ENCODE data around the gene AP5B1. TPM values are rescaled to one million over a fixed set of nuclear protein-coding genes. Genes with fewer than 3 reads are reported as not detected.
A peak's percentile ranks its signal among the peaks of the same experiment; 100 is the strongest.

AP5B1 gene
- total RNA-seq, 5 donors from 2014 or later (not counting 1 experiment from before 2014, with no cell fraction given): 17.7 to 31.6 (median 30.1) TPM

- no peaks in the 10 kb centered on the region for H3K36me3 Mint-ChIP-seq
- Histone ChIP-seq H3K4me1 (ENCODE audit: control insufficient read depth in 1 of 2, extremely low read depth in 1 of 2, insufficient read depth in 2 of 2, low read length in 2 of 2) (peaks cover 3 to 34% of the 10 kb centered on the region in 2 experiments), H3K36me3 (ENCODE audit: control insufficient read depth in 2 of 2, extremely low read depth in 1 of 2, insufficient read depth in 1 of 2, low read length in 1 of 2) (no peaks in the 10 kb centered on the region), H3K27ac (ENCODE audit: low read length) (no peak overlapping the region), H3K4me3 (ENCODE audit: control insufficient read depth in 1 of 2, extremely low read depth in 1 of 2, low read length in 1 of 2) (peak overlapping the region in 1 of 2 donors; percentile 55), H3K27me3 (replicated peaks in 1 of 2; ENCODE audit: control insufficient read depth in 2 of 2, extremely low read depth in 1 of 2, insufficient read depth in 2 of 2, low read length in 1 of 2) (peaks cover 0 to 78% of the 10 kb centered on the region in 2 experiments), H3K9me3 (no peaks in the 10 kb centered on the region)
- CTCF ChIA-PET: no interaction called here
- peaks cover 16 to 48% (median 28%) of the 10 kb centered on the region in 3 donors for H3K4me1 Mint-ChIP-seq
- POLR2A ChIA-PET: no interaction called here
- no peak overlapping the region for H3K27ac Mint-ChIP-seq
- H3K27me3 Mint-ChIP-seq: peaks cover 31 to 50% of the 10 kb centered on the region in 2 donors
- DNase-seq (peak in 2 of 35 experiments; percentile 19 to 28), ATAC-seq (replicated peaks in 1 of 4) (peak in 1 of 4 experiments; percentile 38)
- WGBS (ENCODE audit: insufficient coverage): 9% methylated on average over 36 of the region's 64 CpGs
- H3K9me3 Mint-ChIP-seq: no peaks in the 10 kb centered on the region
- H3K4me3 Mint-ChIP-seq: peak overlapping the region; percentile 68 to 78 (median 74)
Measured at GRCh38 chr11:65787649-65788622, 7.2 kb upstream of the AP5B1 start.

- ChIA-PET CTCF (no interaction called here), POLR2A (interaction anchor here (0.6 kb wide), 2 partner anchors 19 to 399 kb away, joined by 3 to 9 read pairs; no protein-coding TSS in a partner anchor)
- H3K27ac Mint-ChIP-seq: no peak within 1 kb of the TSS
- H3K4me3 Mint-ChIP-seq: peak within 1 kb of the TSS; percentile 68 to 80 (median 74)
- Histone ChIP-seq H3K4me3 (ENCODE audit: control insufficient read depth in 1 of 2, extremely low read depth in 1 of 2, low read length in 1 of 2) (peak within 1 kb of the TSS; percentile 31 to 59), H3K36me3 (ENCODE audit: control insufficient read depth in 2 of 2, extremely low read depth in 1 of 2, insufficient read depth in 1 of 2, low read length in 1 of 2) (no peaks in the 10 kb centered on the region), H3K27me3 (replicated peaks in 1 of 2; ENCODE audit: control insufficient read depth in 2 of 2, extremely low read depth in 1 of 2, insufficient read depth in 2 of 2, low read length in 1 of 2) (peaks cover 0 to 75% of the 10 kb centered on the region in 2 experiments), H3K9me3 (no peaks in the 10 kb centered on the region), H3K4me1 (ENCODE audit: control insufficient read depth in 1 of 2, extremely low read depth in 1 of 2, insufficient read depth in 2 of 2, low read length in 2 of 2) (peaks cover 3 to 36% of the 10 kb centered on the region in 2 experiments), H3K27ac (ENCODE audit: low read length) (no peak within 1 kb of the TSS)
- under 1% methylated on average over 90 of the region's 112 CpGs for WGBS (ENCODE audit: insufficient coverage)
- no peaks in the 10 kb centered on the region for H3K36me3 Mint-ChIP-seq
- ATAC-seq (replicated peaks in 1 of 4): peak in 3 of 4 experiments; percentile 13 to 30 (median 23)
- peaks cover 31 to 48% of the 10 kb centered on the region in 2 donors for H3K27me3 Mint-ChIP-seq
- peaks cover 16 to 43% (median 26%) of the 10 kb centered on the region in 3 donors for H3K4me1 Mint-ChIP-seq
- no peaks in the 10 kb centered on the region for H3K9me3 Mint-ChIP-seq
- peak in 8 of 35 experiments; percentile 9 to 46 (median 28) for DNase-seq
Measured at GRCh38 chr11:65786786-65787636, 6.2 kb upstream of the AP5B1 start, which contains the start of gene OVOL1. TSS of gene OVOL1 (plus strand) at chr11:65787063. CDS start at chr11:65787374, 311 bp downstream.

- Mint-ChIP-seq H3K9me3 (no peaks in the 10 kb centered on the region), H3K36me3 (no peaks in the 10 kb centered on the region), H3K27ac (no peak overlapping the region), H3K27me3 (peaks cover 31 to 46% of the 10 kb centered on the region in 2 donors), H3K4me3 (peak overlapping the region; percentile 25 to 80 (median 59)), H3K4me1 (peaks cover 16 to 38% (median 20%) of the 10 kb centered on the region in 3 donors)
- WGBS (ENCODE audit: insufficient coverage): 17% methylated on average over 72 of the region's 74 CpGs
- POLR2A ChIA-PET: interaction anchor here (0.6 kb wide), 2 partner anchors 20 to 233 kb away, joined by 9 read pairs; no protein-coding TSS in a partner anchor
- CTCF ChIA-PET: interaction anchor here in 1 of 2 donors (0.5 kb wide), 1 partner anchor 122 kb away, joined by 3 read pairs; no protein-coding TSS in a partner anchor
- H3K4me1 ChIP-seq (ENCODE audit: control insufficient read depth in 1 of 2, extremely low read depth in 1 of 2, insufficient read depth in 2 of 2, low read length in 2 of 2): peaks cover 3 to 43% of the 10 kb centered on the region in 2 experiments
- ATAC-seq (replicated peaks in 1 of 4) (peak; percentile 14 to 24 (median 20)), DNase-seq (peak in 2 of 35 experiments; percentile 16 to 35)
- H3K36me3 ChIP-seq (ENCODE audit: control insufficient read depth in 2 of 2, extremely low read depth in 1 of 2, insufficient read depth in 1 of 2, low read length in 1 of 2): no peaks in the 10 kb centered on the region
- H3K9me3 ChIP-seq: no peaks in the 10 kb centered on the region
- peak overlapping the region in 1 of 2 donors; percentile 47 for H3K4me3 ChIP-seq (ENCODE audit: control insufficient read depth in 1 of 2, extremely low read depth in 1 of 2, low read length in 1 of 2)
- H3K27me3 ChIP-seq (replicated peaks in 1 of 2; ENCODE audit: control insufficient read depth in 2 of 2, extremely low read depth in 1 of 2, insufficient read depth in 2 of 2, low read length in 1 of 2): peaks cover 0 to 71% of the 10 kb centered on the region in 2 experiments
- no peak overlapping the region for H3K27ac ChIP-seq (ENCODE audit: low read length)
Measured at GRCh38 chr11:65786008-65786785, 5.4 kb upstream of the AP5B1 start.

- Histone ChIP-seq H3K9me3 (no peaks in the 10 kb centered on the region), H3K27me3 (replicated peaks in 1 of 2; ENCODE audit: control insufficient read depth in 2 of 2, extremely low read depth in 1 of 2, insufficient read depth in 2 of 2, low read length in 1 of 2) (peaks cover 0 to 63% of the 10 kb centered on the region in 2 experiments), H3K4me3 (ENCODE audit: control insufficient read depth in 1 of 2, extremely low read depth in 1 of 2, low read length in 1 of 2) (no peak overlapping the region), H3K36me3 (ENCODE audit: control insufficient read depth in 2 of 2, extremely low read depth in 1 of 2, insufficient read depth in 1 of 2, low read length in 1 of 2) (no peaks in the 10 kb centered on the region), H3K4me1 (ENCODE audit: control insufficient read depth in 1 of 2, extremely low read depth in 1 of 2, insufficient read depth in 2 of 2, low read length in 2 of 2) (peaks cover 3 to 43% of the 10 kb centered on the region in 2 experiments), H3K27ac (ENCODE audit: low read length) (no peak overlapping the region)
- Mint-ChIP-seq H3K4me3 (peak overlapping the region; percentile 25 to 80 (median 59)), H3K27ac (no peak overlapping the region), H3K9me3 (no peaks in the 10 kb centered on the region), H3K4me1 (peaks cover 16 to 31% (median 20%) of the 10 kb centered on the region in 3 donors), H3K36me3 (no peaks in the 10 kb centered on the region), H3K27me3 (peaks cover 26 to 39% of the 10 kb centered on the region in 2 donors)
- CTCF ChIA-PET: interaction anchor here (0.5 kb wide), 2 partner anchors 103 to 122 kb away, joined by 3 read pairs; partner anchors contain the start of gene FIBP (in 1 of the 2)
- WGBS (ENCODE audit: insufficient coverage): 57% methylated on average over 8 of the region's 8 CpGs
- no peak for ATAC-seq (replicated peaks in 1 of 4)
- POLR2A ChIA-PET: interaction anchor here in 1 of 2 donors (0.6 kb wide), 1 partner anchor 234 kb away, joined by 9 read pairs; no protein-coding TSS in a partner anchor
- peak in 1 of 35 experiments; percentile 18 for DNase-seq
Measured at GRCh38 chr11:65785319-65786007, 4.7 kb upstream of the AP5B1 start.

GRCh38 chr11:65782816-65783228 is 2.0 kb upstream of the AP5B1 start:
- ChIA-PET POLR2A (interaction anchor here in 1 of 2 donors (0.6 kb wide), 1 partner anchor 44 kb away, joined by 3 read pairs; no protein-coding TSS in a partner anchor), CTCF (interaction anchor here (0.6 to 1.5 kb wide), 3 partner anchors 33 to 35 kb away, joined by 3 to 8 read pairs (median 3); no protein-coding TSS in a partner anchor)
- peaks cover 12 to 14% of the 10 kb centered on the region in 2 donors for H3K27me3 Mint-ChIP-seq
- no peak overlapping the region for H3K4me3 ChIP-seq (ENCODE audit: control insufficient read depth in 1 of 2, extremely low read depth in 1 of 2, low read length in 1 of 2)
- WGBS (ENCODE audit: insufficient coverage): 71% methylated on average over 8 of the region's 9 CpGs
- no peaks in the 10 kb centered on the region for H3K36me3 Mint-ChIP-seq
- no peaks in the 10 kb centered on the region for H3K9me3 ChIP-seq
- no peak for ATAC-seq (replicated peaks in 1 of 4)
- peak overlapping the region; percentile 35 to 42 (median 39) for H3K4me3 Mint-ChIP-seq
- peak overlapping the region in 1 of 2 donors; percentile 4 for H3K27ac Mint-ChIP-seq
- DNase-seq: no peak
- H3K4me1 ChIP-seq (ENCODE audit: control insufficient read depth in 1 of 2, extremely low read depth in 1 of 2, insufficient read depth in 2 of 2, low read length in 2 of 2): peaks cover 5 to 56% of the 10 kb centered on the region in 2 experiments
- peaks cover 0 to 15% of the 10 kb centered on the region in 2 donors for H3K36me3 ChIP-seq (ENCODE audit: control insufficient read depth in 2 of 2, extremely low read depth in 1 of 2, insufficient read depth in 1 of 2, low read length in 1 of 2)
- H3K9me3 Mint-ChIP-seq: no peaks in the 10 kb centered on the region
- H3K27ac ChIP-seq (ENCODE audit: low read length): no peak overlapping the region
- peaks cover 0 to 38% of the 10 kb centered on the region in 2 experiments for H3K27me3 ChIP-seq (replicated peaks in 1 of 2; ENCODE audit: control insufficient read depth in 2 of 2, extremely low read depth in 1 of 2, insufficient read depth in 2 of 2, low read length in 1 of 2)
- peaks cover 18 to 28% (median 24%) of the 10 kb centered on the region in 3 donors for H3K4me1 Mint-ChIP-seq
